Cerebellar cortex (tissue), 1 donor: ENCODE data around the gene KIF26B.
A peak's percentile ranks its signal among the peaks of the same experiment; 100 is the strongest.

Experiments
- DNase-seq: peaks from one replicate; pipeline ENCODE4 v3.0.0-alpha.2; 2015; ENCODE audit warnings: low spot score

Gene KIF26B

GRCh38 chr1:245598524-245599305, 443.9 kb downstream of the KIF26B start:
- DNase-seq: no peak

GRCh38 chr1:245599371-245600174, 444.8 kb downstream of the KIF26B start:
- no peak for DNase-seq

- no peak for DNase-seq
Observed at GRCh38 chr1:245600658-245601057, 445.9 kb downstream of the KIF26B start.

GRCh38 chr1:245603311-245603865, 448.6 kb downstream of the KIF26B start:
- DNase-seq: no peak

GRCh38 chr1:245604979-245605378, 450.2 kb downstream of the KIF26B start:
- peak; percentile 48 for DNase-seq

GRCh38 chr1:245605480-245606156, 450.8 kb downstream of the KIF26B start:
- peak; percentile 60 for DNase-seq

GRCh38 chr1:245606157-245606725, 451.5 kb downstream of the KIF26B start:
- DNase-seq: no peak

GRCh38 chr1:245608271-245608670, 453.5 kb downstream of the KIF26B start:
- no peak for DNase-seq

- no peak for DNase-seq
Observed at GRCh38 chr1:245609354-245610150, 454.8 kb downstream of the KIF26B start.

- DNase-seq: no peak
Observed at GRCh38 chr1:245611251-245611650, 456.5 kb downstream of the KIF26B start.

GRCh38 chr1:245614476-245614875, 459.7 kb downstream of the KIF26B start:
- DNase-seq: no peak

GRCh38 chr1:245615001-245615400, 460.2 kb downstream of the KIF26B start:
- no peak for DNase-seq

GRCh38 chr1:245621589-245621988, 466.8 kb downstream of the KIF26B start:
- DNase-seq: no peak

- DNase-seq: no peak
Observed at GRCh38 chr1:245622332-245623014, 467.7 kb downstream of the KIF26B start.

GRCh38 chr1:245641384-245641783, 486.6 kb downstream of the KIF26B start:
- DNase-seq: no peak

GRCh38 chr1:245645406-245645805, 490.6 kb downstream of the KIF26B start:
- no peak for DNase-seq

GRCh38 chr1:245645894-245646293, 491.1 kb downstream of the KIF26B start:
- no peak for DNase-seq

GRCh38 chr1:245648749-245649522, 494.2 kb downstream of the KIF26B start:
- DNase-seq: no peak

GRCh38 chr1:245649666-245650065, 494.9 kb downstream of the KIF26B start:
- no peak for DNase-seq
